Liver (tissue), 9 donors: Measurements from ENCODE around the gene PRPH2. TPM values are rescaled to one million over a fixed set of nuclear protein-coding genes. Genes with fewer than 3 reads are reported as not detected.

Experiments used
- DNase-seq: peaks from one replicate; pipeline ENCODE4 v3.0.0-alpha.2; 2017; ENCODE audit warnings: low spot score
- H3K27ac ChIP-seq, 2 donors: one replicate each; pipeline ENCODE4 v1.7.0; 2013; ENCODE audit warnings: inconsistent platforms in 2 of 2, low read length in 2 of 2, control low read depth in 1 of 2, low read depth in 1 of 2, mild to moderate bottlenecking in 1 of 2
- H3K27me3 ChIP-seq, 4 donors: one replicate each; pipeline versions ENCODE4 v1.6.1 to v1.7.0; 2013; ENCODE audit warnings: low read length in 3 of 4, inconsistent platforms in 1 of 4, mild to moderate bottlenecking in 1 of 4, moderate library complexity in 1 of 4; ENCODE audit not compliant: control insufficient read depth in 4 of 4, insufficient read depth in 4 of 4
- H3K36me3 ChIP-seq, 4 donors: one replicate each; pipeline versions ENCODE4 v1.6.1 to v1.7.0; 2013; ENCODE audit warnings: low read length in 3 of 4, mild to moderate bottlenecking in 3 of 4, low read depth in 1 of 4, moderate library complexity in 1 of 4; ENCODE audit not compliant: control insufficient read depth in 4 of 4, insufficient read depth in 3 of 4
- H3K4me1 ChIP-seq, 4 donors: one replicate each; pipeline versions ENCODE4 v1.6.1 to v1.7.0; 2013; ENCODE audit warnings: low read length in 3 of 4, mild to moderate bottlenecking in 3 of 4, moderate library complexity in 1 of 4; ENCODE audit not compliant: control insufficient read depth in 4 of 4, insufficient read depth in 4 of 4
- H3K4me3 ChIP-seq, 3 donors: one replicate each; pipeline versions ENCODE4 v1.6.1 to v1.7.0; 2013; ENCODE audit warnings: low read length in 3 of 3, control low read depth in 1 of 3, low read depth in 1 of 3, mild to moderate bottlenecking in 1 of 3
- H3K9ac ChIP-seq, 2 donors: one replicate each; pipeline ENCODE4 v1.7.0; 2013; ENCODE audit warnings: low read length in 2 of 2, mild to moderate bottlenecking in 2 of 2, moderate library complexity in 2 of 2, control low read depth in 1 of 2, low read depth in 1 of 2
- H3K9me3 ChIP-seq, 4 donors: one replicate each; pipeline versions ENCODE4 v1.6.1 to v1.7.0; 2013; ENCODE audit warnings: low read length in 3 of 4; ENCODE audit not compliant: control insufficient read depth in 4 of 4
- ATF3 ChIP-seq: IDR thresholded peaks from 2 replicates; pipeline ENCODE4 v1.6.1; 2016; ENCODE audit warnings: antibody characterized with exemption
- CTCF ChIP-seq: fragments of 150-350 bp; IDR thresholded peaks from 2 replicates; pipeline ENCODE4 v1.5.1; 2017; ENCODE audit warnings: improper control_type of control experiment, low read depth, low read length; ENCODE audit not compliant: missing input control
- EGR1 ChIP-seq, 2 donors: IDR thresholded peaks; 2 replicates each; pipeline ENCODE4 v1.6.1; 2016 to 2018; ENCODE audit warnings: antibody characterized with exemption in 2 of 2, low read depth in 2 of 2
- FOXA1 ChIP-seq: IDR thresholded peaks from 2 replicates; pipeline ENCODE4 v1.6.1; 2016; ENCODE audit warnings: antibody characterized with exemption
- FOXA2 ChIP-seq: IDR thresholded peaks from 2 replicates; pipeline ENCODE4 v1.6.1; 2016; ENCODE audit warnings: antibody characterized with exemption
- GABPA ChIP-seq, 2 donors: IDR thresholded peaks in 1 of 2; conservative IDR thresholded peaks in 1 of 2; 2 replicates each; pipeline ENCODE4 v1.6.1; 2016; ENCODE audit warnings: antibody characterized with exemption in 2 of 2, mild to moderate bottlenecking in 1 of 2, moderate library complexity in 1 of 2
- HNF4A ChIP-seq, 2 donors: conservative IDR thresholded peaks; 2 replicates each; pipeline ENCODE4 v1.6.1; 2016; ENCODE audit warnings: antibody characterized with exemption in 2 of 2, mild to moderate bottlenecking in 2 of 2
- HNF4G ChIP-seq: IDR thresholded peaks from 2 replicates; pipeline ENCODE4 v1.6.1; 2016; ENCODE audit warnings: antibody characterized with exemption
- JUND ChIP-seq, 2 donors: IDR thresholded peaks; 2 replicates each; pipeline ENCODE4 v1.6.1; 2016; ENCODE audit warnings: antibody characterized with exemption in 2 of 2
- MAX ChIP-seq: IDR thresholded peaks from 2 replicates; pipeline ENCODE4 v1.6.1; 2016; ENCODE audit warnings: antibody characterized with exemption
- NR2F2 ChIP-seq: IDR thresholded peaks from 2 replicates; pipeline ENCODE4 v1.6.1; 2016; ENCODE audit warnings: antibody characterized with exemption
- RAD21 ChIP-seq, 2 donors: IDR thresholded peaks; 2 replicates each; pipeline ENCODE4 v1.6.1; 2016; ENCODE audit warnings: antibody characterized with exemption in 2 of 2, mild to moderate bottlenecking in 2 of 2
- REST ChIP-seq: IDR thresholded peaks from 2 replicates; pipeline ENCODE4 v1.6.1; 2016; ENCODE audit warnings: antibody characterized with exemption, mild to moderate bottlenecking
- RXRA ChIP-seq, 2 donors: IDR thresholded peaks; 2 replicates each; pipeline ENCODE4 v1.6.1; 2017 to 2018; ENCODE audit warnings: antibody characterized with exemption in 2 of 2, mild to moderate bottlenecking in 1 of 2
- SP1 ChIP-seq: IDR thresholded peaks from 2 replicates; pipeline ENCODE4 v1.6.1; 2018; ENCODE audit warnings: antibody characterized with exemption, mild to moderate bottlenecking
- TAF1 ChIP-seq: conservative IDR thresholded peaks from 2 replicates; pipeline ENCODE4 v1.6.1; 2016; ENCODE audit warnings: antibody characterized with exemption, mild to moderate bottlenecking
- YY1 ChIP-seq: IDR thresholded peaks from 2 replicates; pipeline ENCODE4 v1.6.1; 2016; ENCODE audit warnings: antibody characterized with exemption, mild to moderate bottlenecking
- ZBTB33 ChIP-seq: IDR thresholded peaks from 2 replicates; pipeline ENCODE4 v1.6.1; 2016; ENCODE audit warnings: antibody characterized with exemption
- WGBS: extraction: QIAGEN DNeasy Blood & Tissue Kit; methylation state at CpG from one replicate; pipeline ENCODE4 v1.1.7; 2013; 5-methylcytosine and 5-hydroxymethylcytosine counted together
- polyA plus RNA-seq, 2 donors: library from polyadenylated mRNA; stranded (reverse) in 1 of 2; unstranded in 1 of 2; fragments of 200-250 nt in 1 of 2; fragments of >200 nt in 1 of 2; fragmentation: Nextera tagmentation in 1 of 2; extraction: Ambion mirVana in 1 of 2; gene quantifications; one replicate each; pipeline versions ENCODE4 v1.2.1 to v1.2.3, GENCODE V29; 2013 to 2015
- total RNA-seq, 2 donors: library from RNA; depleted of rRNA; stranded (reverse); fragments of >200 nt; gene quantifications; one replicate each; pipeline ENCODE4 v1.2.3, GENCODE V29; 2014
- donor health status: healthy.
- donor health status: healthy.
- donor health status: healthy.
- donor health status: healthy.
- donor health status: healthy.

PRPH2 gene
- total and polyA plus RNA-seq, 4 donors, result 0.06 to 0.33 (median 0.13) TPM

GRCh38 chr6:42745640-42746462 is 23.5 kb upstream of the PRPH2 start, which contains the start of gene TBCC:
Gene TBCC (minus strand): TSS chr6:42746103. CDS start chr6:42746073, 30 bp downstream.
- under 1% methylated on average over 57 of the region's 57 CpGs for WGBS
- DNase-seq, result peak; percentile 97
- H3K4me1 ChIP-seq, result peaks cover 7 to 27% (median 13%) of the 10 kb centered on the region in 4 donors
- H3K4me3 ChIP-seq, result peak within 1 kb of the TSS; percentile 83 to 93 (median 90)
- no peaks in the 10 kb centered on the region for H3K9me3 ChIP-seq
- H3K36me3 ChIP-seq, result no peaks in the 10 kb centered on the region
- peak within 1 kb of the TSS; percentile 78 to 92 for H3K27ac ChIP-seq
- TF ChIP-seq ATF3, result peak; percentile 64
- TF ChIP-seq RXRA (IDR thresholded peaks at IDR 0.05), result no peak
- peak in 1 of 2 donors; percentile 72 for TF ChIP-seq GABPA (IDR thresholded peaks at IDR 0.05 in 1 of 2, conservative IDR thresholded peaks at IDR 0.05 in 1 of 2)
- TF ChIP-seq ZBTB33, result peak; percentile 12
- TF ChIP-seq REST, result peak; percentile 93
- peak in 1 of 2 donors; percentile 53 for TF ChIP-seq JUND (IDR thresholded peaks at IDR 0.05)
- peak in 1 of 2 donors; percentile 66 for TF ChIP-seq EGR1 (IDR thresholded peaks at IDR 0.05; ENCODE audit: low read depth in 2 of 2)
- TF ChIP-seq HNF4G, result no peak
- TF ChIP-seq RAD21 (IDR thresholded peaks at IDR 0.05), result peak in 1 of 2 donors; percentile 29
- TF ChIP-seq SP1, result peak; percentile 73
- peak; percentile 91 for TF ChIP-seq TAF1
- TF ChIP-seq MAX, result peak; percentile 78
- peak in 1 of 2 donors; percentile 24 for TF ChIP-seq HNF4A (conservative IDR thresholded peaks at IDR 0.05)
- peak; percentile 7 for TF ChIP-seq FOXA1
- TF ChIP-seq CTCF, result no peak
- TF ChIP-seq FOXA2, result no peak
- TF ChIP-seq NR2F2, result no peak
- TF ChIP-seq YY1, result peak; percentile 98
- H3K27me3 ChIP-seq, result no peaks in the 10 kb centered on the region
- peak within 1 kb of the TSS; percentile 79 to 94 for H3K9ac ChIP-seq
